ENCODE measurements around the gene SH3GL1. TPM values are rescaled to one million over a fixed set of nuclear protein-coding genes. Genes with fewer than 3 reads are reported as not detected.

The SH3GL1 gene
- polyA plus RNA-seq, 2 of the 4 experiments (the other 2 are of a cell fraction): 20.1 to 34.7 TPM

DNA sequence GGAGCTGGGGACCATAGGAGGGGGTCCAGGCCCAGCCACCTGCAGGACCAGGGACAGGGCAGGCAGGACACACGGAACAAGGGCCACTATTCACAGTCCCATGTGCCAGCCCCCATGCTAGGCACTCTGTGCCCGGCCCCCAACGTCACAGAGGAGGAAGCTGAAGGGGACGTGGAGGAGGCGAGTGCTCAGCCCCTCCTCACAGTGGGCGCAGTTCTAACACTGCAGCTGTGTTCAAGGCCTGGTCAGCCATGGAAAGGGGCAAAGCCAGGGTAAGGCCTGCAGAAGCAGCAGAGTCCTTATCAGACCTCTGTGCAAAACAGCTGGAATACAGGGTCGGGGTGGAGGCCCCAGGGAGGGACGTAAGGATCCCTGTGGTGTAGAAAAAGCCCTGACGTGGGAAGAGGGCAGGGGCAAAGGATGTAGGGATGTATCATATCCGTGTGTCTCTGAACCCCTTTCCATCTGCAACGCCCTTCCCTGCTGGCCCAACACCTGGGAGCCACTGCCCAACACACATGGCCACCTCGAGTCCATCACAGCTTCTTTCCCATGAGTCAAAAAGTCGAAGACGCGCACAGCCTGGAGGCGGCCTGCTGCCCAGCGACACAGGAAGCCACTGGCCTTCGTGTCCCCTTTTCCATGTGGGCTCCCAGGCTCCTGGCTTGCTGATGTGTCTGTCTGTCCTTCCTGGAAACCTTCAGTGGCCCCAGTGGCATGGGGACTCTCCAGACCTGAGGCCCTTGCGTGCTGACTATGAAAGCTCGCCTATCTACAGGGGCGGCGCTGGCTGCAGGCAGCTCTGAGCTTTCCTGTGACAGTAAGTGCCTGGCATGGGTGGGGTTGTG lies 28.0 kb downstream of the SH3GL1 start:
- peaks cover 56% of the 10 kb centered on the region for H3K4me1 ChIP-seq
- POLR2A ChIA-PET: no interaction called here

DNA sequence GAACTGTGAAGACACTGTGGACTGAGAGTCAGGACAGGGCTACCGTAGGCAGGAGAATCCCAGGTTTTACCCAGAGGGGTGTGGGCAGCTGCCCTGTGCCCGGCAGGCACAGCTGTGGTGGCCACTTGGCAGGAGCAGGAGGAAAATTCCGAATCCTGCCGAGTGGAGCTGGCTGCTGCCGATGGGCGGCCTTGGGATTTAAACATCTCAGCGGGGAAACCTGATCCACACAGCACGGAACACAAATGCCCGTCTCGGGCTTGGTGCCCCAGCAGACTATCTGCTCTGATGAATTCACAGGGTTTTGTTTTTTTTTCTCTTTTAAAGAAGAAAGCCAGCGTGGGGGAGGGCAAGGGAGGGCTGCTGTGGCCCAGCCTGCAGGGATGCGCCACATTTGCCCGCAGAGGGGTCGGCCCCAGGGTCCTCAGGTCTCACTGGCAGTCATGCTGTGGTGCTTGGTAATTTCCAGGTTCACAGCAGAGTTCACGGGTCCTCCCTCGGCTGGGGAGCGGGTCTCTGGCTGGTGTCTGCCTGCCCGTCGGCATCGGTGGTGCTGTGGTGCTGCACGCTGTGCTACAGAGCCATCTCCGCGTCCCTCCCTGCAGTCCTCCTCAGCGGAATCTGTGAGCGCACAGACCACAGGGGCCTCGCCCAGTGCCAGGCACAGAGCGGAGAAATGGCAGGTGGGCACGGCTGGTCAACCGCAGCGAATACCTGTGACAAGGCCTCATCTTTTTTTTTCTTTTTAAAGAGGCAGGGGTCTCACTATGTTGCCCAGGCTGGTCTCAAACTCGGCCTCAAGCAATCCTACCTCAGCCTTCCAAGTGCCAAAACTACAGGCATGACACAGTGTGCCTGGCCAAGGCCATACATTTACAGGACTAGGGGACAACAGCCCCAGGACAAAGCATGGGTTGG lies 28.8 kb downstream of the SH3GL1 start:
- peaks cover 47% of the 10 kb centered on the region for H3K4me1 ChIP-seq
- ChIA-PET CTCF (interaction anchor here (1.0 to 2.4 kb wide), 4 partner anchors 8 to 29 kb away, joined by 6 to 10 read pairs (median 7); partner anchors contain the start of gene SH3GL1), POLR2A (no interaction called here)
- H3K4me3 ChIP-seq: no peak overlapping the region
- peak overlapping the region in 1 of 2 experiments; percentile 99; a peak in 2 of 6 replicates for H3K27ac ChIP-seq
- TF ChIP-seq, protein P1, sequence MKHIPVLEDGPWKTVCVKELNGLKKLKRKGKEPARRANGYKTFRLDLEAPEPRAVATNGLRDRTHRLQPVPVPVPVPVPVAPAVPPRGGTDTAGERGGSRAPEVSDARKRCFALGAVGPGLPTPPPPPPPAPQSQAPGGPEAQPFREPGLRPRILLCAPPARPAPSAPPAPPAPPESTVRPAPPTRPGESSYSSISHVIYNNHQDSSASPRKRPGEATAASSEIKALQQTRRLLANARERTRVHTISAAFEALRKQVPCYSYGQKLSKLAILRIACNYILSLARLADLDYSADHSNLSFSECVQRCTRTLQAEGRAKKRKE (CRISPR knock-in tag; IDR thresholded peaks at IDR 0.05; ENCODE audit: low read depth): no peak
- no peak for TF ChIP-seq KDM5A (IDR thresholded peaks at IDR 0.05)
- TF ChIP-seq, protein P2, sequence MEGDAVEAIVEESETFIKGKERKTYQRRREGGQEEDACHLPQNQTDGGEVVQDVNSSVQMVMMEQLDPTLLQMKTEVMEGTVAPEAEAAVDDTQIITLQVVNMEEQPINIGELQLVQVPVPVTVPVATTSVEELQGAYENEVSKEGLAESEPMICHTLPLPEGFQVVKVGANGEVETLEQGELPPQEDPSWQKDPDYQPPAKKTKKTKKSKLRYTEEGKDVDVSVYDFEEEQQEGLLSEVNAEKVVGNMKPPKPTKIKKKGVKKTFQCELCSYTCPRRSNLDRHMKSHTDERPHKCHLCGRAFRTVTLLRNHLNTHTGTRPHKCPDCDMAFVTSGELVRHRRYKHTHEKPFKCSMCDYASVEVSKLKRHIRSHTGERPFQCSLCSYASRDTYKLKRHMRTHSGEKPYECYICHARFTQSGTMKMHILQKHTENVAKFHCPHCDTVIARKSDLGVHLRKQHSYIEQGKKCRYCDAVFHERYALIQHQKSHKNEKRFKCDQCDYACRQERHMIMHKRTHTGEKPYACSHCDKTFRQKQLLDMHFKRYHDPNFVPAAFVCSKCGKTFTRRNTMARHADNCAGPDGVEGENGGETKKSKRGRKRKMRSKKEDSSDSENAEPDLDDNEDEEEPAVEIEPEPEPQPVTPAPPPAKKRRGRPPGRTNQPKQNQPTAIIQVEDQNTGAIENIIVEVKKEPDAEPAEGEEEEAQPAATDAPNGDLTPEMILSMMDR (IDR thresholded peaks at IDR 0.05): no peak
- no peak for TF ChIP-seq BHLHE40 (IDR thresholded peaks at IDR 0.05; ENCODE audit: low read depth, low read length)
- no peak for TF ChIP-seq TFCP2L1 (CRISPR knock-in tag; IDR thresholded peaks at IDR 0.05)
- TF ChIP-seq TP53 (CRISPR knock-in tag; IDR thresholded peaks at IDR 0.05): no peak
- no peak for TF ChIP-seq NFE2L2 (conservative IDR thresholded peaks at IDR 0.05; ENCODE audit: low read length)
- TF ChIP-seq EP300 (IDR thresholded peaks at IDR 0.05): no peak
- no peak for TF ChIP-seq ZFP36 (IDR thresholded peaks at IDR 0.05; ENCODE audit: borderline replicate concordance, partially characterized antibody)
- TF ChIP-seq, protein P3, sequence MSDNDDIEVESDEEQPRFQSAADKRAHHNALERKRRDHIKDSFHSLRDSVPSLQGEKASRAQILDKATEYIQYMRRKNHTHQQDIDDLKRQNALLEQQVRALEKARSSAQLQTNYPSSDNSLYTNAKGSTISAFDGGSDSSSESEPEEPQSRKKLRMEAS (IDR thresholded peaks at IDR 0.05): no peak
- TF ChIP-seq PHF8 (IDR thresholded peaks at IDR 0.05; ENCODE audit: borderline replicate concordance, low read depth): no peak
- TF ChIP-seq SMC3 (IDR thresholded peaks at IDR 0.05): no peak
- H3K4me2 ChIP-seq: no peak overlapping the region
- no peaks in the 10 kb centered on the region for H3K9me3 ChIP-seq
- DNase-seq (ENCODE audit: low read depth in 1 of 2, low spot score in 1 of 2) (no peak), ATAC-seq (no peak), FAIRE-seq (no peak)
- WGBS (ENCODE audit: missing lambda C conversion rate): 91% methylated on average over 27 of the region's 31 CpGs

More for the DNA sequence above, 28.0 kb downstream of the SH3GL1 start:
- 87% methylated on average over 10 of the region's 22 CpGs for WGBS (ENCODE audit: missing lambda C conversion rate)
- peak overlapping the region in 1 of 2 experiments; percentile 99; a peak in 3 of 6 replicates for H3K27ac ChIP-seq
- ATAC-seq (no peak), DNase-seq (ENCODE audit: low read depth in 1 of 2, low spot score in 1 of 2) (no peak), FAIRE-seq (no peak)
- H3K4me2 ChIP-seq: no peak overlapping the region
- CTCF ChIA-PET: interaction anchor here (1.0 to 2.0 kb wide), 3 partner anchors 9 to 28 kb away, joined by 6 to 8 read pairs (median 6); partner anchors contain the start of gene SH3GL1
- no peak for TF ChIP-seq FOXS1 (CRISPR knock-in tag; IDR thresholded peaks at IDR 0.05)
- TF ChIP-seq RFX5 (IDR thresholded peaks at IDR 0.05): no peak
- no peak for TF ChIP-seq JUNB (IDR thresholded peaks at IDR 0.05)
- TF ChIP-seq CHD2 (IDR thresholded peaks at IDR 0.05; ENCODE audit: low read length, partially characterized antibody): no peak
- no peak for TF ChIP-seq CBX8 (IDR thresholded peaks at IDR 0.05)
- TF ChIP-seq ZC3H11A (IDR thresholded peaks at IDR 0.05): no peak
- TF ChIP-seq, protein P4, sequence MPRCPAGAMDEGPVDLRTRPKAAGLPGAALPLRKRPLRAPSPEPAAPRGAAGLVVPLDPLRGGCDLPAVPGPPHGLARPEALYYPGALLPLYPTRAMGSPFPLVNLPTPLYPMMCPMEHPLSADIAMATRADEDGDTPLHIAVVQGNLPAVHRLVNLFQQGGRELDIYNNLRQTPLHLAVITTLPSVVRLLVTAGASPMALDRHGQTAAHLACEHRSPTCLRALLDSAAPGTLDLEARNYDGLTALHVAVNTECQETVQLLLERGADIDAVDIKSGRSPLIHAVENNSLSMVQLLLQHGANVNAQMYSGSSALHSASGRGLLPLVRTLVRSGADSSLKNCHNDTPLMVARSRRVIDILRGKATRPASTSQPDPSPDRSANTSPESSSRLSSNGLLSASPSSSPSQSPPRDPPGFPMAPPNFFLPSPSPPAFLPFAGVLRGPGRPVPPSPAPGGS (IDR thresholded peaks at IDR 0.05): no peak
- no peaks in the 10 kb centered on the region for H3K9me3 ChIP-seq
- no peak overlapping the region for H3K4me3 ChIP-seq
